Neural cell (in vitro differentiated cells): ENCODE data around the gene LARP1. TPM values are rescaled to one million over a fixed set of nuclear protein-coding genes. Genes with fewer than 3 reads are reported as not detected.
"Not testable (repeated sequence)": the region's sequence is repeated elsewhere in the genome, so short reads cannot be mapped to it uniquely, and the experiment has no call there.

Experiments used
- H2AFZ ChIP-seq: fragments of 200-600, 300-800 bp; sonication (generic), shearing (Covaris generic); 2 replicates; pipeline ENCODE4 v1.6.0; 2014; ENCODE audit warnings: low read depth, mild to moderate bottlenecking, antibody characterized with exemption, low read length, moderate library complexity
- H3F3A ChIP-seq: fragments of 200-600 bp; shearing (Covaris generic); 2 replicates; pipeline ENCODE4 v1.6.1; 2016; ENCODE audit warnings: mild to moderate bottlenecking, moderate library complexity, mixed read lengths, antibody characterized with exemption, low read length; ENCODE audit not compliant: insufficient read depth, poor library complexity, severe bottlenecking
- H3K27ac ChIP-seq: fragments of 200-600, 300-800 bp; sonication (generic), shearing (Covaris generic); 2 replicates; pipeline ENCODE4 v1.5.1; 2014; ENCODE audit warnings: mild to moderate bottlenecking, low read length, moderate library complexity
- H3K27me3 ChIP-seq: fragments of 300-800, 200-600 bp; sonication (generic), shearing (Covaris generic); 2 replicates; pipeline ENCODE4 v1.6.0; 2014; ENCODE audit warnings: mild to moderate bottlenecking, low read depth, low read length, moderate library complexity; ENCODE audit not compliant: insufficient read depth
- H3K36me3 ChIP-seq: fragments of 300-800, 200-600 bp; sonication (generic), shearing (Covaris generic); 2 replicates; pipeline ENCODE4 v1.5.1; 2014; ENCODE audit warnings: mild to moderate bottlenecking, antibody characterized with exemption, low read length, moderate library complexity; ENCODE audit not compliant: insufficient read depth
- H3K4me2 ChIP-seq: fragments of 300-800, 200-600 bp; sonication (generic), shearing (Covaris generic); 2 replicates; pipeline ENCODE4 v1.6.0; 2014; ENCODE audit warnings: mild to moderate bottlenecking, low read length
- H3K4me3 ChIP-seq: fragments of 300-800, 200-600 bp; sonication (generic), shearing (Covaris generic); 2 replicates; pipeline ENCODE4 v1.5.1; 2014; ENCODE audit warnings: mild to moderate bottlenecking, low read length, moderate library complexity
- H3K79me2 ChIP-seq: fragments of 200-600 bp; shearing (Covaris generic); replicated peaks from 2 replicates; pipeline ENCODE4 v1.6.0; 2014; ENCODE audit warnings: mild to moderate bottlenecking, low read length, moderate library complexity; ENCODE audit not compliant: insufficient read depth
- H3K9ac ChIP-seq: fragments of 300-800, 200-600 bp; sonication (generic), shearing (Covaris generic); 2 replicates; pipeline ENCODE4 v1.6.1; 2016; ENCODE audit warnings: mild to moderate bottlenecking, low read length, mixed read lengths
- H3K9me2 ChIP-seq: fragments of 200-600 bp; shearing (Covaris generic); 2 replicates; pipeline ENCODE4 v1.6.1; 2016; ENCODE audit warnings: mild to moderate bottlenecking, low read length, mixed read lengths; ENCODE audit not compliant: insufficient read depth
- H3K9me3 ChIP-seq: fragments of 200-600, 300-800 bp; sonication (generic), shearing (Covaris generic); 2 replicates; pipeline ENCODE4 v1.6.1; 2016; ENCODE audit warnings: mild to moderate bottlenecking, mixed run types, low read length, moderate library complexity, mixed read lengths
- H4K20me1 ChIP-seq: fragments of 200-600 bp; shearing (Covaris generic); 2 replicates; pipeline ENCODE4 v1.6.1; 2016; ENCODE audit warnings: mild to moderate bottlenecking, mixed run types; ENCODE audit not compliant: insufficient read depth
- CTCF ChIP-seq: fragments of 450-650 bp; IDR thresholded peaks from 2 replicates; pipeline ENCODE4 v1.5.1; 2014; ENCODE audit warnings: antibody characterized with exemption, mild to moderate bottlenecking, moderate library complexity; ENCODE audit not compliant: poor library complexity, severe bottlenecking
- EP300 ChIP-seq: fragments of 450-650 bp; conservative IDR thresholded peaks from 2 replicates; pipeline ENCODE4 v1.6.1; 2014; ENCODE audit warnings: antibody characterized with exemption, mild to moderate bottlenecking, moderate library complexity; ENCODE audit not compliant: poor library complexity, severe bottlenecking
- EZH2 ChIP-seq: fragments of 200-600, 300-800 bp; shearing (Covaris generic), sonication (generic); IDR thresholded peaks from 2 replicates; pipeline ENCODE4 v1.6.1; 2014; ENCODE audit warnings: antibody characterized with exemption, low read length, borderline replicate concordance, mild to moderate bottlenecking; ENCODE audit not compliant: insufficient read depth, poor library complexity, severe bottlenecking
- MXI1 ChIP-seq: fragments of 450-650 bp; conservative IDR thresholded peaks from 2 replicates; pipeline ENCODE4 v1.6.1; 2014; ENCODE audit warnings: antibody characterized with exemption, mild to moderate bottlenecking; ENCODE audit not compliant: poor library complexity, severe bottlenecking
- POLR2AphosphoS5 ChIP-seq: IDR thresholded peaks from 2 replicates; pipeline ENCODE4 v1.6.1; 2012
- RAD21 ChIP-seq: fragments of 450-650 bp; conservative IDR thresholded peaks from 2 replicates; pipeline ENCODE4 v1.6.1; 2014; ENCODE audit warnings: antibody characterized with exemption, mild to moderate bottlenecking, moderate library complexity
- REST ChIP-seq: IDR thresholded peaks from 2 replicates; pipeline ENCODE4 v1.6.1; 2012; ENCODE audit warnings: borderline replicate concordance
- SMC3 ChIP-seq: fragments of 450-650 bp; conservative IDR thresholded peaks from 2 replicates; pipeline ENCODE4 v1.6.1; 2014; ENCODE audit warnings: antibody characterized with exemption, mild to moderate bottlenecking, moderate library complexity; ENCODE audit not compliant: poor library complexity
- TAF1 ChIP-seq: IDR thresholded peaks from 2 replicates; pipeline ENCODE4 v1.6.1; 2012; ENCODE audit warnings: low read depth
- polyA plus RNA-seq: library from polyadenylated mRNA; depleted of rRNA; stranded (reverse); fragments of >200 nt; gene quantifications from 2 replicates; pipeline ENCODE4 v1.2.3, GENCODE V29; 2014

The LARP1 gene
- polyA plus RNA-seq, 1 donor from 2014 or later: 36.1 TPM

DNA sequence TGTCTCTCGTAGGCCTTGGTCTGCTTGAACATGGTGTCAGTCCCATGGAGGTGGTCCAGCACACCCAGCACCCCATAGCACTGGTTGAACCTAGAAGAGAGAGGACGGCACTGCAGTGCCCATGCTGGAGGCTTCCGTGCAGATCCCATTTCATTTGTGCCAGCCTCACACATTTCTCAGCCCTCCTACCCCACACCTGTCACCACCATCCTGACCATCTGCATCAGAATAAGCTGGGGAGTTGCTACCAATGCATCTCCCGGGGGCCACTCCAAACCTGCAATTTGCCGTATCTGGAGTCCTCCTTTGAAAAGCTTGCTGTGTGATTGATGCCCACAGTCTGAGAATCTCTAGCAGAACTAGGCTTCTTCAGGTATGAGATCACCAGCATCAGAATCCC is 65.2 kb downstream of the LARP1 start:
- no peak overlapping the region for H2AFZ ChIP-seq
- H3K79me2 ChIP-seq: no peaks in the 10 kb centered on the region
- TF ChIP-seq EZH2 (no peak), TAF1 (no peak), MXI1 (no peak), RAD21 (no peak), POLR2AphosphoS5 (no peak), CTCF (no peak), EP300 (no peak), REST (no peak), SMC3 (no peak)
- H3K27ac ChIP-seq: no peak overlapping the region
- no peak overlapping the region for H3K9ac ChIP-seq
- no peaks in the 10 kb centered on the region for H3K9me2 ChIP-seq
- no peaks in the 10 kb centered on the region for H3F3A ChIP-seq
- no peaks in the 10 kb centered on the region for H3K27me3 ChIP-seq
- no peaks in the 10 kb centered on the region for H3K36me3 ChIP-seq
- no peaks in the 10 kb centered on the region for H4K20me1 ChIP-seq
- no peak overlapping the region for H3K4me2 ChIP-seq
- H3K4me3 ChIP-seq: no peak overlapping the region
- no peaks in the 10 kb centered on the region for H3K9me3 ChIP-seq

DNA sequence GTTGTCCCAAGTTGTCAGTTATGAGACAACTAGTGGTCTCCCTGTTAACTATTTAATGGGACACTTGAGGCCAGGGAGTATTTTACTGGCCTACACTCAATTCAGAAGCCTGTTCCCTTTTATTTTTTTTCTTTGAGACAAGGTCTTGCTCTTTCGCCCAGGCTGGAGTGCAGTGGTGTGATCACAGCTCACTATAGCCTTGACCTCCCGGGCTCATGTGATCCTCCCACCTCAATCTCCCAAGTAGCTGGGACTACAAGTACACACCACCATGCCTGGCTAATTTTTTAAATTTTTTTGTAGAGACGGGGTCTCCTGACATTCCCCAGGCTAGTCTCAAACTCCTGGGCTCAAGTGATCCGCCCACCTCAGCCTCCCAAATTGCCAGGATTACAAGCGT is 67.7 kb downstream of the LARP1 start:
- H3K9ac ChIP-seq, H3K4me2 ChIP-seq, H3K79me2 ChIP-seq, H3K27me3 ChIP-seq, H3K9me3 ChIP-seq, H3F3A ChIP-seq, H3K27ac ChIP-seq, H3K36me3 ChIP-seq, H2AFZ ChIP-seq, H4K20me1 ChIP-seq, H3K4me3 ChIP-seq, H3K9me2 ChIP-seq: not testable (repeated sequence)

DNA sequence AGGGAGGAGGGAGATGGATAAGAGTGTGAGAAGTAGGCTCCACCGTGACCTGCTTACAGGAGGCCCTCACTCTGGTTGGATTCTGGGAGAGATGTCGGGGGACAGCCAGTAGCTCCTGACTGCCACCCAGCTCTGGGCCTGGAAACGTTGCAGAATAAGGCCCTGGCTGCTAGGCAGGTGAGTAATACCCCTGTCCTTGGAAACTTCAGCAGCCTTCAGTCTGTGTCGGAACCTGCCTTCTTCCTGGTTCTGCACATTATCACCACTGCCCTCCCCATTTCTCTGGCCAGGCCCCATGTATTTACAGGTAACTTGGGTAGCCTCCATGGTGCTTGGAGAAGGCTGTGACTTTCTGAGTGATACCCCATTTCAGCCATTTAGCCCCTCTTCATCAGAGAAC is 68.4 kb downstream of the LARP1 start:
- Histone ChIP-seq H3K4me3 (no peak overlapping the region), H3F3A (no peaks in the 10 kb centered on the region), H3K27ac (no peak overlapping the region), H3K79me2 (no peaks in the 10 kb centered on the region), H3K36me3 (no peaks in the 10 kb centered on the region), H3K4me2 (no peak overlapping the region), H4K20me1 (no peaks in the 10 kb centered on the region), H2AFZ (no peak overlapping the region), H3K9ac (no peak overlapping the region), H3K9me2 (no peaks in the 10 kb centered on the region), H3K27me3 (no peaks in the 10 kb centered on the region), H3K9me3 (no peaks in the 10 kb centered on the region)
- TF ChIP-seq EP300 (no peak), POLR2AphosphoS5 (no peak), EZH2 (no peak), MXI1 (no peak), TAF1 (no peak), RAD21 (no peak), REST (no peak), SMC3 (no peak), CTCF (no peak)
